ENCODE measurements around the gene MICALL2.

Gene MICALL2

DNA sequence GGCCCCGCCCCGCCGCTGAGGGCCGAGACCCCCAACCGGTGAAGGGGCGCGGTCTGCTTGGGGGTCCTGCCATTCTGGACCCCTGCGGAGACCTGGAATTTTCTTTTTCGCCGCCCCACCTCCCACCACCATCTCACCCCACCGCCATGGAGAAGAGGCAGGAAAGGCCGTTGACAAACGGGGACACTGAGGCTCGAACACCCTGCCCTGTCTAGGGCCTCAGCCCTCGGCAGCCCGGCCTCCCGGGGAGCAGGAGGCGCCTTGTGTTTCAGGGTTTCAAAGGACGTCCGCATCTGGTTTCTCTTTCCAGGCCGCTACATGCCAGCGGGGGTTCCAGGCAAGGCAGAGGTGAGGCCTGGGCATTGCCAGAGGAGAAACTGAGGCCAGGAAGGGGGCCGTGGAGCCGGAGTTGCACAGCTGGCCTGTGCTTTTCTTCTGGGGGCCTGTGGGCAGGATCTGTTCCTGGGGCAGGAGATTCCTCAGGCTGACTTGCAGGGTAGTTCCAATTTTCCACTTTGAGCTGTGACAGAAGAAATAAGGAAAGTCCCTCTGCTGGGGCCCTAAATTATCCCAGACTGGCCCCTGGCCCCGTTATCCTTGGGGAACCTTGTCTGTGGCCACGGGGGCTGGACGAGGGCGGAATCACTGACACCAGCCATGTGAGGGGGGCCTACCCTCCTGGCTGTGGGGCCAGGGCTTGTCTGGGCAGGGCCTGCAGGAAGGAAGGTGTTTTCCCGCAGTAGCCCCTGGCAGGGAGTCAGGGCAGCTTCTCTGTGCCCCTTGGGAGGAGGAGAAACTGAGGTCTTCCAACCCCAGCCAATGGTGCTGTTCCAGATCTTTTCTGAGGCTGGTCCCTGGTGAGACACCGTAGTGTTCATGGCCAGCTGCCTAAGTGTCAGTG is 900 bp upstream of the MICALL2 start:
- no peak overlapping the region for H3K4me3 ChIP-seq (ENCODE audit: low read depth, low read length)
- TF ChIP-seq, protein P1, sequence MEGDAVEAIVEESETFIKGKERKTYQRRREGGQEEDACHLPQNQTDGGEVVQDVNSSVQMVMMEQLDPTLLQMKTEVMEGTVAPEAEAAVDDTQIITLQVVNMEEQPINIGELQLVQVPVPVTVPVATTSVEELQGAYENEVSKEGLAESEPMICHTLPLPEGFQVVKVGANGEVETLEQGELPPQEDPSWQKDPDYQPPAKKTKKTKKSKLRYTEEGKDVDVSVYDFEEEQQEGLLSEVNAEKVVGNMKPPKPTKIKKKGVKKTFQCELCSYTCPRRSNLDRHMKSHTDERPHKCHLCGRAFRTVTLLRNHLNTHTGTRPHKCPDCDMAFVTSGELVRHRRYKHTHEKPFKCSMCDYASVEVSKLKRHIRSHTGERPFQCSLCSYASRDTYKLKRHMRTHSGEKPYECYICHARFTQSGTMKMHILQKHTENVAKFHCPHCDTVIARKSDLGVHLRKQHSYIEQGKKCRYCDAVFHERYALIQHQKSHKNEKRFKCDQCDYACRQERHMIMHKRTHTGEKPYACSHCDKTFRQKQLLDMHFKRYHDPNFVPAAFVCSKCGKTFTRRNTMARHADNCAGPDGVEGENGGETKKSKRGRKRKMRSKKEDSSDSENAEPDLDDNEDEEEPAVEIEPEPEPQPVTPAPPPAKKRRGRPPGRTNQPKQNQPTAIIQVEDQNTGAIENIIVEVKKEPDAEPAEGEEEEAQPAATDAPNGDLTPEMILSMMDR (IDR thresholded peaks at IDR 0.05; ENCODE audit: low read depth, low read length) = no peak
- TF ChIP-seq MYC (IDR thresholded peaks at IDR 0.05; ENCODE audit: low read depth, low read length) = no peak
- TF ChIP-seq POLR2A (IDR thresholded peaks at IDR 0.05; ENCODE audit: extremely low read depth, insufficient read length) = no peak

DNA sequence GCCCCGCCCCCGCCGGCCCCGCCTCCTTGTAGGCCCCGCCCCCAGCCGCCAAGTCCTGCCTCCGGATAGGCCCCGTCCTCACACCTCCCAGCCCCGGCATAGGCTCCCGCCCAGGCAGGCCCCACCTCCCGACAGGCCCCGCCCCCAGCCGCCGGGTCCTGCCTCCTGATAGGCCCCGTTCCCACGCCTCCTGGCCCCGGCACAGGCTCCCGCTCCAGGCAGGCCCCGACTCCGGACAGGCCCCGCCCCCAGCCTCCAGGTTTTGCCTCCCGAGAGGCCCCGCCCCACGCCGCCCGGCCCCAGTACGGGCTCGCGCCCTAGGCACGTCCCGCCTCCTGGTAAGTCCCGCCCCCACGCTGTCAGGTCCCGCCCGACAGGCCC is 232 bp upstream of the MICALL2 start:
- TF ChIP-seq, protein P1 (IDR thresholded peaks at IDR 0.05; ENCODE audit: low read depth, low read length) = no peak
- TF ChIP-seq, protein P2, sequence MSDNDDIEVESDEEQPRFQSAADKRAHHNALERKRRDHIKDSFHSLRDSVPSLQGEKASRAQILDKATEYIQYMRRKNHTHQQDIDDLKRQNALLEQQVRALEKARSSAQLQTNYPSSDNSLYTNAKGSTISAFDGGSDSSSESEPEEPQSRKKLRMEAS (IDR thresholded peaks at IDR 0.05; ENCODE audit: low read depth, low read length) = no peak; the same call in 1 of the 2 replicates
- TF ChIP-seq POLR2A (IDR thresholded peaks at IDR 0.05; ENCODE audit: extremely low read depth, insufficient read length) (no peak), MYC (IDR thresholded peaks at IDR 0.05; ENCODE audit: low read depth, low read length) (peak; percentile 52; the same call in 1 of the 2 replicates)
- peak; percentile 99 for DNase-seq (ENCODE audit: low read depth)
- H3K4me3 ChIP-seq (ENCODE audit: low read depth, low read length) = no peak overlapping the region

More for the DNA sequence above, 900 bp upstream of the MICALL2 start:
- DNase-seq (ENCODE audit: low read depth) = no peak

DNA sequence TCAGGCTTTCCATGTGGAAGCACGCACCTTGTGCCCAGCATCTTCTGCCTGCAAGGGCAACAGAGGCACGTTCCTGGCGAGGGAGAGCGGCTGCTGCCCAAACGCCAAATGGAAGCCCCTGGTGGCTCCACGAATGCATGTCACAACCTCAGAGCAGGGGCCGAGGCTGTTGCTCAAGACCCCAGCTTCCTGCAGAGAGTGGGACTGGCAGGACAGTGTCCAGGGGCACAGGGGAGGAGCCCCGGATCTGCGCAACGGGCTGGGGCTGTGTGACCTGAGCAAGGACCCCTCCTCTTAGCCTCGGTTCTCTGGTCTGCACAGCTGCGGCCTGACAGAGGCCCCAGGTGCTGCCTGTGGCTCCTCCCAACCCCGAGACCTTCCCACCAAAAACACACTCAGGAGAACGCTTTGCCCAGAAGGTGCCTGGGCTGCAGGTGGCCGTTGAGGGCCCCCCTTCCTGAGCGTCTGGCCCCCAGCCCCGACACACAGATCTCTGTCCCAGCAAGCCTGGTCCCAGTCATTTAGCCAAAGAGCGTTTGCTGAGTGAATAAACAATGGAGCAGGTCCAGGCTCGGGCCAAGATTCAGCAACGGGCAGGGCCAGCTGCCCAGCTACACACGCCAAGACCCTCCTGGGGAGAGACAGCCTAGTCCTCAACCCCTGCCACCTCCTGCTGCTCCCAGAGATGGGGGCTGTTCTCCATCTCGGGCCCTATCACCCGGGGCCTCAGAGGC is 1.2 kb downstream of the MICALL2 start:
- DNase-seq (ENCODE audit: low read depth) = peak; percentile 87
- TF ChIP-seq, protein P2 (IDR thresholded peaks at IDR 0.05; ENCODE audit: low read depth, low read length) = peak; percentile 75
- TF ChIP-seq, protein P1 (IDR thresholded peaks at IDR 0.05; ENCODE audit: low read depth, low read length) = peak; percentile 14
- TF ChIP-seq MYC (IDR thresholded peaks at IDR 0.05; ENCODE audit: low read depth, low read length) (peak; percentile 63; the same call in 1 of the 2 replicates), POLR2A (IDR thresholded peaks at IDR 0.05; ENCODE audit: extremely low read depth, insufficient read length) (no peak)
- peak overlapping the region; percentile 74 for H3K4me3 ChIP-seq (ENCODE audit: low read depth, low read length)

DNA sequence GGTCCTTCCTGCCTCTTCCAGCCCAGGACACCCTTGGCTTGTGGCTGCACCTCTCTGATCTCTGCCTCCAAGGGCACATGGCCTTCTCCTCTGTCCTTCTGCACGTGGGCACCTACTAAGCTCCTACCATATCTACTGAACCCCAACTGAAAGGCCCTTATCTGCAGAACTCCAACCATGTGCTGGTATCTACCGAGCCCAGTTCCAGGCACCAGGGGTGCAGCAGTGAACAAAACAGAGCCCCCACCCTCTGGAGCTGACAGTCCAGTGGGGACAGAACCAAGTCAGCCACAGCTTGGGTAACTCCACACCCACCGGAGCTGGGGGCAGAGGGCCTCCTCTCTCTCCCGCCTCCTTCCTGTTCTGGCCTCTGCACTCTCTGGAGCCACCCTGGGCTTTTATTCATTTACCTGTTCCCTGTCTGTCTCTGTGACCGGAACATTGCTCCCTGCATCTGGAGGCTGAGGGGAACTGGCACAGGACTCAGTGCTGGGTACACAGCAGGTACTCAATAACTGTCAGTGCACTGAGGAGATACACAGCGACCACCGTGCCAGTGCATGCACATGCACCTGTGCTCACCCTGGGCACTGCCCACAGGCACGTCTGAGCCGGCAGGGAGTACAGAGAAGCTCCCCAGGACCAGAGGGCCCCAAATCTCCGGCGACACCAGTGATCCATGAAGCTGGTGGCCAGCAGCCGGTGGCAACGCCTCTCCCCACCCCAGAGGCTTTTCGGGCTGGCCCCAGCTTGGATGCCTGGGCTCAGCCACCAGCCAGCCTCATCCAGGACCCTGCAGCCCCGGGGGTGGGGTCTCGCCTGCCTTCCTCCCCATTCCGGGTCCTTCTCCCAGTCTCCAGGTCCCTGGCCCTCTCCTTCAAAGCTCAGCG is 2.0 kb downstream of the MICALL2 start:
- peak; percentile 71 for DNase-seq (ENCODE audit: low read depth)
- TF ChIP-seq MYC (IDR thresholded peaks at IDR 0.05; ENCODE audit: low read depth, low read length) (peak; percentile 58; the same call in 1 of the 2 replicates), POLR2A (IDR thresholded peaks at IDR 0.05; ENCODE audit: extremely low read depth, insufficient read length) (peak; percentile 26)
- TF ChIP-seq, protein P2 (IDR thresholded peaks at IDR 0.05; ENCODE audit: low read depth, low read length) = peak; percentile 81
- TF ChIP-seq, protein P1 (IDR thresholded peaks at IDR 0.05; ENCODE audit: low read depth, low read length) = no peak
- peak overlapping the region; percentile 74 for H3K4me3 ChIP-seq (ENCODE audit: low read depth, low read length)

DNA sequence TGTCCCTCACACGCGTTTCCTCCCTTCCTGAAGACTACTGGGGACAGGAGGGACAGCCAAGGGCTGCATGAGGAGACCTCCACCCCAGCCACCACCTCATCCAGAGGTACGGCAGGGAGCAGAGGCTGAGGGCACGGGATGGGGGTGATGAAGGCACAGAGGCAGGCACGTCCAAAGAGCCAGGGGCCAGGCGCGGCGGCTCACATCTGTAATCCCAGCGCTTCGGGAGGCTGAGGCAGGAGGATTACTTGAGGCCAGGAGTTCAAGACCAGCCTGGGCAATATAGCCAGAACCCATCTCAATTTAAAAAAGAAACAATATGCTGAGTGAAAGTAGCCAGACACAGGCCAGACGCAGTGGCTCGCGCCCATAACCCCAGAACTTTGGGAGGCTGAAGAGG is 3.3 kb downstream of the MICALL2 start:
- no peak for DNase-seq (ENCODE audit: low read depth)
- TF ChIP-seq POLR2A (IDR thresholded peaks at IDR 0.05; ENCODE audit: extremely low read depth, insufficient read length) (no peak), MYC (IDR thresholded peaks at IDR 0.05; ENCODE audit: low read depth, low read length) (no peak)
- TF ChIP-seq, protein P2 (IDR thresholded peaks at IDR 0.05; ENCODE audit: low read depth, low read length) = no peak
- TF ChIP-seq, protein P1 (IDR thresholded peaks at IDR 0.05; ENCODE audit: low read depth, low read length) = no peak
- no peak overlapping the region for H3K4me3 ChIP-seq (ENCODE audit: low read depth, low read length)

Measured in NB4 (cell line).